Measurements from ENCODE around the gene SIGLEC7.

The SIGLEC7 gene

GRCh38 chr19:51122112-51122981 lies 19.8 kb upstream of the SIGLEC7 start:
- no peak for TF ChIP-seq CTCF (IDR thresholded peaks at IDR 0.05; ENCODE audit: low read depth, low read length, missing control alignments)
- in situ Hi-C loops (cut with HindIII; ENCODE audit: low sequenced_read_pairs): no loop called here
- no peak for DNase-seq (ENCODE audit: low read depth)
- no peak overlapping the region for H3K4me3 ChIP-seq (ENCODE audit: low read depth, low read length)

GRCh38 chr19:51123381-51123800 lies 18.7 kb upstream of the SIGLEC7 start:
- H3K4me3 ChIP-seq (ENCODE audit: low read depth, low read length): no peak overlapping the region
- no peak for TF ChIP-seq CTCF (IDR thresholded peaks at IDR 0.05; ENCODE audit: low read depth, low read length, missing control alignments)
- in situ Hi-C loops (cut with HindIII; ENCODE audit: low sequenced_read_pairs): no loop called here
- DNase-seq (ENCODE audit: low read depth): no peak

GRCh38 chr19:51123802-51124201 lies 18.3 kb upstream of the SIGLEC7 start:
- TF ChIP-seq CTCF (IDR thresholded peaks at IDR 0.05; ENCODE audit: low read depth, low read length, missing control alignments): no peak
- H3K4me3 ChIP-seq (ENCODE audit: low read depth, low read length): no peak overlapping the region
- DNase-seq (ENCODE audit: low read depth): no peak
- in situ Hi-C loops (cut with HindIII; ENCODE audit: low sequenced_read_pairs): no loop called here

GRCh38 chr19:51124216-51124615 lies 17.9 kb upstream of the SIGLEC7 start:
- no peak overlapping the region for H3K4me3 ChIP-seq (ENCODE audit: low read depth, low read length)
- in situ Hi-C loops (cut with HindIII; ENCODE audit: low sequenced_read_pairs): no loop called here
- DNase-seq (ENCODE audit: low read depth): no peak

GRCh38 chr19:51124729-51125128 lies 17.4 kb upstream of the SIGLEC7 start, which contains the start of gene SIGLEC9:
SIGLEC9 (plus strand) TSS chr19:51124906; CDS start chr19:51124975, 69 bp downstream.
- H3K4me3 ChIP-seq (ENCODE audit: low read depth, low read length): no peak within 1 kb of the TSS
- in situ Hi-C loops (cut with HindIII; ENCODE audit: low sequenced_read_pairs): no loop called here
- TF ChIP-seq CTCF (IDR thresholded peaks at IDR 0.05; ENCODE audit: low read depth, low read length, missing control alignments): no peak
- DNase-seq (ENCODE audit: low read depth): no peak

More at GRCh38 chr19:51124216-51124615, 17.9 kb upstream of the SIGLEC7 start:
- no peak for TF ChIP-seq CTCF (IDR thresholded peaks at IDR 0.05; ENCODE audit: low read depth, low read length, missing control alignments)

GRCh38 chr19:51125421-51126075 lies 16.6 kb upstream of the SIGLEC7 start:
- in situ Hi-C loops (cut with HindIII; ENCODE audit: low sequenced_read_pairs): no loop called here
- no peak overlapping the region for H3K4me3 ChIP-seq (ENCODE audit: low read depth, low read length)
- no peak for TF ChIP-seq CTCF (IDR thresholded peaks at IDR 0.05; ENCODE audit: low read depth, low read length, missing control alignments)
- no peak for DNase-seq (ENCODE audit: low read depth)
